Mesenchymal stem cell (in vitro differentiated cells and primary cell): ENCODE results near the gene GALNT1.
A peak's percentile ranks its signal among the peaks of the same experiment; 100 is the strongest.
"Not testable (repeated sequence)": the region's sequence is repeated elsewhere in the genome, so short reads cannot be mapped to it uniquely, and the experiment has no call there.

Experiments used
- DNase-seq: peaks from one replicate; pipeline ENCODE4 v3.0.0-alpha.2; 2013
- H2AFZ ChIP-seq: one replicate; pipeline ENCODE4 v1.6.1; 2013; ENCODE audit warnings: low read depth, mild to moderate bottlenecking, control low read depth, inconsistent platforms, low read length, moderate library complexity
- H2AK5ac ChIP-seq: 2 replicates; pipeline ENCODE4 v1.6.1; 2013; ENCODE audit warnings: low read length, moderate library complexity, mild to moderate bottlenecking, inconsistent platforms; ENCODE audit not compliant: severe bottlenecking
- H2BK120ac ChIP-seq: one replicate; pipeline ENCODE4 v1.6.1; 2013; ENCODE audit warnings: low read depth, mild to moderate bottlenecking, inconsistent platforms, low read length, moderate library complexity
- H2BK12ac ChIP-seq, 2 experiments: one replicate each; pipeline ENCODE4 v1.6.1; 2013; ENCODE audit warnings: inconsistent platforms in 2 of 2, low read length in 2 of 2, mild to moderate bottlenecking in 2 of 2, moderate library complexity in 2 of 2, control low read depth in 1 of 2
- H2BK15ac ChIP-seq: one replicate; pipeline ENCODE4 v1.6.1; 2013; ENCODE audit warnings: mild to moderate bottlenecking, low read depth, inconsistent platforms; ENCODE audit not compliant: poor library complexity, severe bottlenecking
- H2BK5ac ChIP-seq: 2 replicates; pipeline ENCODE4 v1.6.1; 2013; ENCODE audit warnings: low read depth, mild to moderate bottlenecking, low read length, control low read depth, inconsistent platforms; ENCODE audit not compliant: poor library complexity, severe bottlenecking
- H3K14ac ChIP-seq, 2 experiments: one replicate each; pipeline ENCODE4 v1.6.1; 2013; ENCODE audit warnings: inconsistent platforms in 2 of 2, low read length in 2 of 2, control low read depth in 1 of 2, mild to moderate bottlenecking in 1 of 2, moderate library complexity in 1 of 2
- H3K18ac ChIP-seq, 2 experiments: one replicate each; pipeline ENCODE4 v1.6.1; 2013; ENCODE audit warnings: inconsistent platforms in 2 of 2, low read length in 2 of 2, control low read depth in 1 of 2, low read depth in 1 of 2, mild to moderate bottlenecking in 1 of 2
- H3K23ac ChIP-seq, 2 experiments: one replicate each; pipeline ENCODE4 v1.6.1; 2013; ENCODE audit warnings: inconsistent platforms in 2 of 2, low read length in 2 of 2, mild to moderate bottlenecking in 2 of 2, moderate library complexity in 2 of 2, control low read depth in 1 of 2
- H3K27ac ChIP-seq: 2 replicates; pipeline ENCODE4 v1.5.1; 2013; ENCODE audit warnings: mild to moderate bottlenecking, moderate library complexity, low read length, control low read depth, inconsistent platforms; ENCODE audit not compliant: poor library complexity, severe bottlenecking
- H3K27me3 ChIP-seq, 2 experiments: 2 replicates each; pipeline versions ENCODE4 v1.6.1 to v1.7.0; 2013; ENCODE audit warnings: low read length in 2 of 2, mild to moderate bottlenecking in 2 of 2, moderate library complexity in 2 of 2, control low read depth in 1 of 2, inconsistent platforms in 1 of 2; ENCODE audit not compliant: control insufficient read depth in 1 of 2, insufficient read depth in 1 of 2
- H3K36me3 ChIP-seq, 2 experiments: 2 replicates each; pipeline versions ENCODE4 v1.6.1 to v1.7.0; 2013; ENCODE audit warnings: low read length in 2 of 2, control low read depth in 1 of 2, inconsistent platforms in 1 of 2, low read depth in 1 of 2, mild to moderate bottlenecking in 1 of 2; ENCODE audit not compliant: insufficient read depth in 2 of 2, control insufficient read depth in 1 of 2
- H3K4ac ChIP-seq, 2 experiments: one replicate each; pipeline ENCODE4 v1.6.1; 2013; ENCODE audit warnings: inconsistent platforms in 2 of 2, low read length in 2 of 2, mild to moderate bottlenecking in 2 of 2, moderate library complexity in 2 of 2, control low read depth in 1 of 2, low read depth in 1 of 2
- H3K4me1 ChIP-seq: 2 replicates; pipeline ENCODE4 v1.6.1; 2013; ENCODE audit warnings: low read depth, low read length, control low read depth; ENCODE audit not compliant: control insufficient read depth, insufficient read depth
- H3K4me2 ChIP-seq: 2 replicates; pipeline ENCODE4 v1.6.1; 2013; ENCODE audit warnings: low read length, mild to moderate bottlenecking, inconsistent platforms; ENCODE audit not compliant: poor library complexity, severe bottlenecking
- H3K4me3 ChIP-seq, 2 experiments: 2 replicates each; pipeline versions ENCODE4 v1.5.1 to v1.7.0; 2013; ENCODE audit warnings: low read length in 2 of 2, mild to moderate bottlenecking in 2 of 2, control low read depth in 1 of 2, low read depth in 1 of 2; ENCODE audit not compliant: insufficient read depth in 1 of 2
- H3K79me1 ChIP-seq: replicated peaks from 2 replicates; pipeline ENCODE4 v1.6.1; 2013; ENCODE audit warnings: mild to moderate bottlenecking, control low read depth, low read length, inconsistent platforms; ENCODE audit not compliant: poor library complexity, severe bottlenecking
- H3K9ac ChIP-seq: 2 replicates; pipeline ENCODE4 v1.7.0; 2013; ENCODE audit warnings: mild to moderate bottlenecking, low read length, moderate library complexity
- H3K9me3 ChIP-seq: 2 replicates; pipeline ENCODE4 v1.7.0; 2013; ENCODE audit warnings: mild to moderate bottlenecking, low read length; ENCODE audit not compliant: control insufficient read depth
- H4K8ac ChIP-seq: one replicate; pipeline ENCODE4 v1.6.1; 2013; ENCODE audit warnings: inconsistent platforms, mild to moderate bottlenecking, low read length, moderate library complexity
- H4K91ac ChIP-seq: one replicate; pipeline ENCODE4 v1.6.1; 2013; ENCODE audit warnings: mild to moderate bottlenecking, low read length, inconsistent platforms
- WGBS: methylation state at CpG from one replicate; pipeline ENCODE4 v1.1.7; 2013; ENCODE audit warnings: mixed read lengths; 5-methylcytosine and 5-hydroxymethylcytosine counted together

Gene GALNT1

DNA sequence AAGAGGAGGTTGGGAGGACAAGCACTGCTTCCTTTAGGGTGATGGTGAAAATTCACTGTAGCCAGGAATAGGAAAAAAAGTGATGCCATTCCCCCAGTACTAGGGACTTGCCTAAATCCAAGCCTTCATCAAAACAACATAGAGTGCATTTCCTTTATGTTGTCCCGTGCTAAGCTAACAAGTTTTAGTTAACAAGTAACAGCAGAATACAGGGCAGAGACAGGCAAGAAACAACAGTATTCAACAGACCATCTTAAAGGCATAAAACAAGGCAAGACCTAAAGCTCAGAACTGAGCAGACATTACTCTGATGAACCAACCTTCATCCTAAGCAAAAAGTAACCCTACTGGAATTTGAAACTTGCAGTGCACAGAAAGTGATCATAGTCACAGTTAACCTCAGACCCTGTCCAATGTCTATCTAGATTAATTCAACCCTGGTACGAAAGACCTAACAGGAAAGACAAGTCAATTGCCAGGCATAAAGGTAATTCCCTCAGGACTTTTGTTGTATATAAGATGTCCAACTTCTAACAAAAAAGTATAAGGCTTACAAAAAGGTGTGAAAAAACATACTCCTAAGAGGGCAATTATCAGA is 34.4 kb upstream of the GALNT1 start:
- peak overlapping the region in 1 of 2 experiments; percentile 57 for H3K14ac ChIP-seq
- H2AFZ ChIP-seq, result no peak overlapping the region
- H3K79me1 ChIP-seq, result no peaks in the 10 kb centered on the region
- no peaks in the 10 kb centered on the region for H3K27me3 ChIP-seq
- no peak overlapping the region for H3K4me2 ChIP-seq
- no peak overlapping the region for H2BK15ac ChIP-seq
- 87% methylated on average over 1 of the region's 2 CpGs for WGBS
- no peaks in the 10 kb centered on the region for H3K4me1 ChIP-seq
- H3K4ac ChIP-seq, result no peak overlapping the region
- H3K18ac ChIP-seq, result no peak overlapping the region
- H2BK12ac ChIP-seq, result no peak overlapping the region
- no peak overlapping the region for H2BK5ac ChIP-seq
- no peaks in the 10 kb centered on the region for H3K9me3 ChIP-seq
- no peak for DNase-seq
- H3K9ac ChIP-seq, result no peak overlapping the region
- H3K4me3 ChIP-seq, result no peak overlapping the region
- H3K23ac ChIP-seq, result no peak overlapping the region
- H3K27ac ChIP-seq, result peak overlapping the region; percentile 18
- H2BK120ac ChIP-seq, result no peak overlapping the region
- H4K8ac ChIP-seq, result no peak overlapping the region
- no peak overlapping the region for H2AK5ac ChIP-seq
- H4K91ac ChIP-seq, result no peak overlapping the region
- no peaks in the 10 kb centered on the region for H3K36me3 ChIP-seq

- Histone ChIP-seq H2BK5ac (no peak overlapping the region), H3K18ac (no peak overlapping the region), H3K4ac (no peak overlapping the region), H3K79me1 (no peaks in the 10 kb centered on the region), H3K14ac (no peak overlapping the region), H2BK15ac (no peak overlapping the region), H3K9me3 (no peaks in the 10 kb centered on the region), H2BK120ac (no peak overlapping the region), H3K27me3 (no peaks in the 10 kb centered on the region), H2BK12ac (no peak overlapping the region), H4K91ac (no peak overlapping the region), H3K4me2 (no peak overlapping the region), H4K8ac (no peak overlapping the region), H2AK5ac (no peak overlapping the region), H3K4me1 (no peaks in the 10 kb centered on the region), H3K36me3 (no peaks in the 10 kb centered on the region), H3K9ac (no peak overlapping the region), H2AFZ (no peak overlapping the region), H3K23ac (no peak overlapping the region), H3K4me3 (no peak overlapping the region), H3K27ac (no peak overlapping the region)
- WGBS, result 69% methylated on average over 1 of the region's 1 CpG
- DNase-seq, result peak; percentile 21
These were observed 32.0 kb upstream of the GALNT1 start for GRCh38 chr18:35549564-35549963.

- Histone ChIP-seq H4K91ac (no peak overlapping the region), H3K27me3 (no peaks in the 10 kb centered on the region), H3K14ac (no peak overlapping the region), H3K36me3 (no peaks in the 10 kb centered on the region), H2BK5ac (no peak overlapping the region), H2BK15ac (no peak overlapping the region), H2BK120ac (no peak overlapping the region), H3K9me3 (no peaks in the 10 kb centered on the region), H2BK12ac (no peak overlapping the region), H3K4me2 (no peak overlapping the region), H3K18ac (no peak overlapping the region), H3K9ac (no peak overlapping the region), H3K27ac (no peak overlapping the region), H4K8ac (no peak overlapping the region), H3K4ac (no peak overlapping the region), H3K4me3 (no peak overlapping the region), H3K4me1 (no peaks in the 10 kb centered on the region), H2AFZ (no peak overlapping the region), H3K79me1 (no peaks in the 10 kb centered on the region), H3K23ac (no peak overlapping the region), H2AK5ac (no peak overlapping the region)
- no peak for DNase-seq
- 100% methylated on average over 1 of the region's 2 CpGs for whole genome bisulfite sequencing
These were observed 28.2 kb upstream of the GALNT1 start for GRCh38 chr18:35553300-35553699.

DNA sequence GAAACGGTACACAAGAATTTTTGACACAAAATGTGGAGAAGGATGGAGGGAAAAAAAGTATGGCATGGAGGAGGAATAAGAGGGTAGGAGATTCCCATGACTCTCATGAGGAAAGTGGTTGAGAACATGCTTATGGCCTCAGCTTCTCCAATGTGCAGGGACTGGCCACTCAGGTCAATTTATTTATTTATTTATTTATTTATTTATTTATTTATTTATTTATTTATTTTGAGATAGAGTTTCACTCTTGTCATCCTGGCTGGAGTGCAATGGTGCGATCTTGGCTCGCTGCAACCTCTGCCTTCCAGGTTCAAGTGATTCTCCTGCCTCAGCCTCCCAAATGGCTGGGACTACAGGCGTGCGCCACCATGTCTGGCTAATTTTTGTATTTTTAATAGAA is 26.0 kb upstream of the GALNT1 start:
- H4K8ac ChIP-seq, H3K14ac ChIP-seq, H3K23ac ChIP-seq, H3K4me1 ChIP-seq, H3K27me3 ChIP-seq, H3K9me3 ChIP-seq, H2AK5ac ChIP-seq, H4K91ac ChIP-seq, H3K4ac ChIP-seq, H3K9ac ChIP-seq, H3K4me3 ChIP-seq, H3K27ac ChIP-seq, DNase-seq, H3K4me2 ChIP-seq, H2BK12ac ChIP-seq, H3K36me3 ChIP-seq, H3K79me1 ChIP-seq, H2BK5ac ChIP-seq, H2AFZ ChIP-seq, H2BK120ac ChIP-seq, H3K18ac ChIP-seq, H2BK15ac ChIP-seq: not testable (repeated sequence)
- 96% methylated on average over 5 of the region's 5 CpGs for WGBS
